ENCODE results near the gene IPO5. TPM values are rescaled to one million over a fixed set of nuclear protein-coding genes. Genes with fewer than 3 reads are reported as not detected.

IPO5 gene
- total RNA-seq, 1 donor from 2014 or later, result 727 TPM

- Histone ChIP-seq H3F3A (ENCODE audit: low read depth) (peaks cover 9% of the 10 kb centered on the region), H3K9me3 (ENCODE audit: low read depth) (no peaks in the 10 kb centered on the region), H3K4me1 (peaks cover 10% of the 10 kb centered on the region), H3K79me2 (ENCODE audit: low read depth) (no peaks in the 10 kb centered on the region), H3K4me3 (no peak overlapping the region), H2AFZ (replicated peaks) (no peak overlapping the region), H3K27me3 (no peaks in the 10 kb centered on the region), H4K20me1 (ENCODE audit: low read depth) (no peaks in the 10 kb centered on the region), H3K4me2 (no peak overlapping the region), H3K27ac (no peak overlapping the region), H3K36me3 (no peaks in the 10 kb centered on the region), H3K9ac (no peak overlapping the region)
- Mint-ChIP-seq H3K4me1 (peaks cover 18% of the 10 kb centered on the region), H3K4me3 (no peak overlapping the region), H3K27me3 (ENCODE audit: insufficient read depth, low read depth) (peaks cover 3% of the 10 kb centered on the region), H3K36me3 (no peaks in the 10 kb centered on the region), H3K9me3 (peaks cover 6% of the 10 kb centered on the region), H3K27ac (no peak overlapping the region)
- no peak for TF ChIP-seq EZH2 (IDR thresholded peaks at IDR 0.05)
- TF ChIP-seq CTCF (IDR thresholded peaks at IDR 0.05), result no peak
- TF ChIP-seq EZH2phosphoT487 (IDR thresholded peaks at IDR 0.05), result no peak
- no peak for DNase-seq (ENCODE audit: low spot score)
Observed at GRCh38 chr13:98056839-98057410, 103.5 kb downstream of the IPO5 start.

- no peaks in the 10 kb centered on the region for H3K27me3 ChIP-seq
- no peaks in the 10 kb centered on the region for H4K20me1 ChIP-seq (ENCODE audit: low read depth)
- DNase-seq (ENCODE audit: low spot score), result peak; percentile 45
- peaks cover 9% of the 10 kb centered on the region for H3F3A ChIP-seq (ENCODE audit: low read depth)
- no peaks in the 10 kb centered on the region for H3K36me3 ChIP-seq
- H3K36me3 Mint-ChIP-seq, result no peaks in the 10 kb centered on the region
- TF ChIP-seq EZH2phosphoT487 (IDR thresholded peaks at IDR 0.05), result no peak
- no peak overlapping the region for H3K4me3 ChIP-seq
- peaks cover 18% of the 10 kb centered on the region for H3K4me1 Mint-ChIP-seq
- peaks cover 10% of the 10 kb centered on the region for H3K4me1 ChIP-seq
- H3K9ac ChIP-seq, result no peak overlapping the region
- no peaks in the 10 kb centered on the region for H3K79me2 ChIP-seq (ENCODE audit: low read depth)
- H2AFZ ChIP-seq (replicated peaks), result no peak overlapping the region
- H3K4me3 Mint-ChIP-seq, result no peak overlapping the region
- no peak overlapping the region for H3K27ac ChIP-seq
- H3K9me3 ChIP-seq (ENCODE audit: low read depth), result no peaks in the 10 kb centered on the region
- H3K27me3 Mint-ChIP-seq (ENCODE audit: insufficient read depth, low read depth), result peaks cover 3% of the 10 kb centered on the region
- peaks cover 5% of the 10 kb centered on the region for H3K9me3 Mint-ChIP-seq
- no peak overlapping the region for H3K4me2 ChIP-seq
- no peak overlapping the region for H3K27ac Mint-ChIP-seq
Observed at GRCh38 chr13:98059276-98059675, 105.8 kb downstream of the IPO5 start.

- Histone ChIP-seq H3K9ac (no peak overlapping the region), H3K27me3 (no peaks in the 10 kb centered on the region), H3K36me3 (no peaks in the 10 kb centered on the region), H3F3A (ENCODE audit: low read depth) (peaks cover 9% of the 10 kb centered on the region), H2AFZ (replicated peaks) (no peak overlapping the region), H3K9me3 (ENCODE audit: low read depth) (no peaks in the 10 kb centered on the region), H3K4me3 (no peak overlapping the region), H4K20me1 (ENCODE audit: low read depth) (no peaks in the 10 kb centered on the region), H3K4me2 (no peak overlapping the region), H3K27ac (no peak overlapping the region), H3K79me2 (ENCODE audit: low read depth) (no peaks in the 10 kb centered on the region), H3K4me1 (peaks cover 10% of the 10 kb centered on the region)
- Mint-ChIP-seq H3K27me3 (ENCODE audit: insufficient read depth, low read depth) (peaks cover 3% of the 10 kb centered on the region), H3K9me3 (peaks cover 5% of the 10 kb centered on the region), H3K4me1 (peaks cover 18% of the 10 kb centered on the region), H3K27ac (no peak overlapping the region), H3K4me3 (no peak overlapping the region), H3K36me3 (no peaks in the 10 kb centered on the region)
- no peak for DNase-seq (ENCODE audit: low spot score)
- no peak for TF ChIP-seq EZH2 (IDR thresholded peaks at IDR 0.05)
- no peak for TF ChIP-seq EZH2phosphoT487 (IDR thresholded peaks at IDR 0.05)
- no peak for TF ChIP-seq CTCF (IDR thresholded peaks at IDR 0.05)
Observed at GRCh38 chr13:98060282-98060681, 106.8 kb downstream of the IPO5 start.

GRCh38 chr13:98065468-98065867 is 112.0 kb downstream of the IPO5 start:
- Histone ChIP-seq H3K4me1 (no peaks in the 10 kb centered on the region), H3K4me3 (no peak overlapping the region), H3K27ac (no peak overlapping the region), H2AFZ (replicated peaks) (no peak overlapping the region), H3K9ac (no peak overlapping the region), H3K9me3 (ENCODE audit: low read depth) (no peaks in the 10 kb centered on the region), H3K4me2 (no peak overlapping the region), H4K20me1 (ENCODE audit: low read depth) (no peaks in the 10 kb centered on the region), H3K36me3 (no peaks in the 10 kb centered on the region), H3K79me2 (ENCODE audit: low read depth) (no peaks in the 10 kb centered on the region), H3K27me3 (no peaks in the 10 kb centered on the region), H3F3A (ENCODE audit: low read depth) (no peaks in the 10 kb centered on the region)
- DNase-seq (ENCODE audit: low spot score), result no peak
- TF ChIP-seq EZH2 (IDR thresholded peaks at IDR 0.05) (no peak), CTCF (IDR thresholded peaks at IDR 0.05) (no peak), EZH2phosphoT487 (IDR thresholded peaks at IDR 0.05) (no peak)
- Mint-ChIP-seq H3K9me3 (peaks cover 8% of the 10 kb centered on the region), H3K27me3 (ENCODE audit: insufficient read depth, low read depth) (peaks cover 3% of the 10 kb centered on the region), H3K4me3 (no peak overlapping the region), H3K27ac (no peak overlapping the region), H3K36me3 (no peaks in the 10 kb centered on the region), H3K4me1 (no peaks in the 10 kb centered on the region)

Measured in neural progenitor cell (in vitro differentiated cells).